K562 (cell line): ENCODE data around the gene PCED1B. TPM values are rescaled to one million over a fixed set of nuclear protein-coding genes. Genes with fewer than 3 reads are reported as not detected.

ENCODE experiments used
- ATAC-seq: fragments of 200-7000 bp; cut with Tn5 transposase; 3 replicates; pipeline ENCODE4 v1.9.1; 2020; ENCODE audit warnings: moderate library complexity
- BruUV-seq: library from RNA; stranded (reverse); fragments of 400-500 nt; replicated peaks from 2 replicates; lab custom pipeline; 2021; lab: Mats Ljungman, UMichigan
- CTCF ChIA-PET: fragments of 300-600 bp; formaldehyde crosslinking; extraction: SDS; loops from one replicate; lab custom pipeline; 2021; ENCODE audit warnings: low intra/inter-chr PET ratio; lab: Yijun Ruan, JAX
- POLR2A ChIA-PET: fragments of 300-600, 350-650 bp; sonication (Branson Sonifier 250); formaldehyde crosslinking; extraction: SDS; loops from one replicate; lab custom pipeline; 2021; ENCODE audit warnings: antibody characterized with exemption, inconsistent platforms; lab: Yijun Ruan, JAX
- DNase-seq, 4 experiments: peaks; one replicate each; pipeline versions ENCODE4 v3.0.0 to v3.0.0-alpha.2; 2011 to 2018; ENCODE audit warnings: low spot score in 3 of 4, mixed read lengths in 3 of 4; ENCODE audit errors: extremely low read depth in 1 of 4
- FAIRE-seq: peaks from 2 replicates; lab custom pipeline; 2011; peaks lifted over from hg19 to GRCh38; lab: Jason Lieb, UNC
- H2AFZ ChIP-seq: 2 replicates; pipeline ENCODE4 v1.6.0; 2011; ENCODE audit warnings: low read depth, low read length, control low read depth, inconsistent platforms
- H3K27ac ChIP-seq: fragments of 200-600 bp; 3 replicates; pipeline ENCODE4 v1.8.0; 2011; ENCODE audit warnings: low read depth, mild to moderate bottlenecking, control low read depth, inconsistent platforms, low read length, moderate library complexity, mixed read lengths; ENCODE audit errors: extremely low read depth
- H3K27me3 ChIP-seq, 2 experiments: fragments of 300-600 bp in 1 of 2; 2 replicates in 1 of 2; 3 replicates in 1 of 2; pipeline versions ENCODE4 v1.6.0 to v1.8.0; 2011; ENCODE audit warnings: inconsistent platforms in 2 of 2, low read length in 2 of 2, mild to moderate bottlenecking in 1 of 2, mixed read lengths in 1 of 2, moderate library complexity in 1 of 2; ENCODE audit not compliant: control insufficient read depth in 2 of 2, insufficient read depth in 2 of 2
- H3K36me3 ChIP-seq: fragments of 300-600 bp; 3 replicates; pipeline ENCODE4 v1.8.0; 2011; ENCODE audit warnings: mild to moderate bottlenecking, low read length, inconsistent platforms; ENCODE audit not compliant: control insufficient read depth, insufficient read depth
- H3K4me1 ChIP-seq, 2 experiments: fragments of 200-600 bp in 1 of 2; replicated peaks in 1 of 2; 2 replicates in 1 of 2; 3 replicates in 1 of 2; pipeline versions ENCODE4 v1.5.1 to v1.8.0; 2011; ENCODE audit warnings: inconsistent platforms in 2 of 2, low read length in 2 of 2, mild to moderate bottlenecking in 1 of 2, mixed read lengths in 1 of 2, moderate library complexity in 1 of 2; ENCODE audit not compliant: control insufficient read depth in 2 of 2, insufficient read depth in 2 of 2
- H3K4me2 ChIP-seq: 2 replicates; pipeline ENCODE4 v1.6.1; 2011; ENCODE audit warnings: low read length, control low read depth, inconsistent platforms, mixed read lengths; ENCODE audit not compliant: insufficient read depth
- H3K4me3 ChIP-seq: fragments of 200-600 bp; sonication (generic), shearing (Covaris generic); 2 replicates; pipeline ENCODE4 v1.5.1; 2016; ENCODE audit warnings: control low read depth, inconsistent platforms
- H3K79me2 ChIP-seq: fragments of 200-600 bp; 3 replicates; pipeline ENCODE4 v1.8.0; 2011; ENCODE audit warnings: low read length, inconsistent platforms; ENCODE audit not compliant: control insufficient read depth, insufficient read depth
- H3K9ac ChIP-seq, 2 experiments: 2 replicates each; pipeline versions ENCODE4 v1.6.0 to v1.6.1; 2011; ENCODE audit warnings: low read depth in 2 of 2, low read length in 2 of 2, control low read depth in 1 of 2, inconsistent platforms in 1 of 2, mild to moderate bottlenecking in 1 of 2, mixed read lengths in 1 of 2; ENCODE audit not compliant: insufficient read depth in 1 of 2
- H3K9me1 ChIP-seq: one replicate; pipeline ENCODE4 v1.6.0; 2011; ENCODE audit warnings: inconsistent platforms, mild to moderate bottlenecking, low read length, moderate library complexity; ENCODE audit not compliant: control insufficient read depth, insufficient read depth
- H3K9me3 ChIP-seq: replicated peaks from 2 replicates; pipeline ENCODE4 v1.5.1; 2011; ENCODE audit warnings: low read depth, low read length, inconsistent platforms; ENCODE audit not compliant: control insufficient read depth, insufficient read depth
- H4K20me1 ChIP-seq: replicated peaks from 2 replicates; pipeline ENCODE4 v1.6.1; 2011; ENCODE audit warnings: low read length, inconsistent platforms, mixed read lengths; ENCODE audit not compliant: control insufficient read depth, insufficient read depth
- EWSR1 ChIP-seq: fragments of 450-650 bp; IDR thresholded peaks from 2 replicates; pipeline ENCODE4 v1.6.1; 2018; ENCODE audit warnings: borderline replicate concordance, mild to moderate bottlenecking, low read depth, moderate library complexity; ENCODE audit not compliant: partially characterized antibody
- HNRNPL ChIP-seq: fragments of 200-400 bp; formaldehyde crosslinking; IDR thresholded peaks from 2 replicates; pipeline ENCODE4 v1.6.1; 2017; ENCODE audit warnings: low read depth, mild to moderate bottlenecking, low read length
- NFATC3 ChIP-seq: fragments of 450-650 bp; IDR thresholded peaks from 2 replicates; pipeline ENCODE4 v1.6.1; 2017; ENCODE audit warnings: mild to moderate bottlenecking
- PHF20 ChIP-seq: fragments of 450-650 bp; IDR thresholded peaks from 2 replicates; pipeline ENCODE4 v1.6.1; 2018; ENCODE audit not compliant: partially characterized antibody
- PHF21A ChIP-seq: fragments of 450-650 bp; IDR thresholded peaks from 2 replicates; pipeline ENCODE4 v1.6.1; 2017; ENCODE audit warnings: low read depth, borderline replicate concordance
- TEAD1 ChIP-seq, 2 experiments: fragments of 450-650 bp in 1 of 2; sonication (generic) in 1 of 2; formaldehyde crosslinking; IDR thresholded peaks; 2 replicates each; pipeline versions ENCODE4 v1.4.0 to v1.8.0; 2020 to 2022; ENCODE audit warnings: mild to moderate bottlenecking in 2 of 2, missing genetic modification reagents in 1 of 2
- ZNF124 ChIP-seq: sonication (generic); formaldehyde crosslinking; IDR thresholded peaks from 2 replicates; pipeline ENCODE4 v1.8.1; 2022; ENCODE audit warnings: missing genetic modification reagents
- ZSCAN32 ChIP-seq: fragments of 450-650 bp; formaldehyde crosslinking; IDR thresholded peaks from 2 replicates; pipeline ENCODE4 v1.4.0; 2020; ENCODE audit warnings: mild to moderate bottlenecking, moderate library complexity
- WGBS: fragments of 100-300 bp; shearing (Covaris generic); methylation state at CpG from one replicate; pipeline ENCODE4 v1.1.6; 2016; ENCODE audit warnings: low coverage, mixed read lengths; ENCODE audit not compliant: insufficient coverage; ENCODE audit errors: missing lambda C conversion rate; 5-methylcytosine and 5-hydroxymethylcytosine counted together
- in situ Hi-C: fragments of 300-500 bp; cut with MboI; formaldehyde crosslinking; loops from 4 replicates; pipeline ENCODE4 v1.15.0; 2018; ENCODE audit warnings: inconsistent platforms, mixed read lengths
- intact Hi-C: fragments of 100-400 bp; cut with micrococcal nuclease; formaldehyde crosslinking; loops from 2 replicates; pipeline ENCODE4 v1.14.2; 2022
- polyA plus RNA-seq, 8 experiments: library from polyadenylated mRNA; depleted of rRNA in 4 of 8; stranded (reverse) in 5 of 8; unstranded in 3 of 8; fragments of >200 nt; fragmentation: Nextera tagmentation in 2 of 8; fragmentation: Illumina TruSeq in 1 of 8; extraction: Ambion mirVana in 2 of 8; extraction: Trizol in 1 of 8; gene quantifications; 2 replicates each; pipeline versions ENCODE4 v1.2.1 to v1.2.3, GENCODE V29; 2011 to 2014; ENCODE audit warnings: inconsistent platforms in 1 of 8, missing spikeins in 1 of 8
- total RNA-seq, 7 experiments: library from RNA; depleted of rRNA in 6 of 7; stranded (reverse); fragments of >200 nt in 6 of 7; fragmentation: Illumina TruSeq in 2 of 7; extraction: Trizol in 2 of 7; gene quantifications; 2 replicates each; pipeline versions ENCODE4 v1.2.1 to v1.2.3, GENCODE V29; 2011 to 2021; ENCODE audit warnings: low replicate concordance in 1 of 7
- TF ChIP-seq, protein P1 (sequence below): sonication (generic); formaldehyde crosslinking; IDR thresholded peaks from 2 replicates; pipeline ENCODE4 v1.8.0; 2022; ENCODE audit warnings: mild to moderate bottlenecking, missing genetic modification reagents

Gene PCED1B
- total and polyA plus RNA-seq, 9 of the 15 experiments (the other 6 are each of a cell fraction or from before 2014, with no cell fraction given): 1.2 to 9.3 (median 2.5) TPM

DNA sequence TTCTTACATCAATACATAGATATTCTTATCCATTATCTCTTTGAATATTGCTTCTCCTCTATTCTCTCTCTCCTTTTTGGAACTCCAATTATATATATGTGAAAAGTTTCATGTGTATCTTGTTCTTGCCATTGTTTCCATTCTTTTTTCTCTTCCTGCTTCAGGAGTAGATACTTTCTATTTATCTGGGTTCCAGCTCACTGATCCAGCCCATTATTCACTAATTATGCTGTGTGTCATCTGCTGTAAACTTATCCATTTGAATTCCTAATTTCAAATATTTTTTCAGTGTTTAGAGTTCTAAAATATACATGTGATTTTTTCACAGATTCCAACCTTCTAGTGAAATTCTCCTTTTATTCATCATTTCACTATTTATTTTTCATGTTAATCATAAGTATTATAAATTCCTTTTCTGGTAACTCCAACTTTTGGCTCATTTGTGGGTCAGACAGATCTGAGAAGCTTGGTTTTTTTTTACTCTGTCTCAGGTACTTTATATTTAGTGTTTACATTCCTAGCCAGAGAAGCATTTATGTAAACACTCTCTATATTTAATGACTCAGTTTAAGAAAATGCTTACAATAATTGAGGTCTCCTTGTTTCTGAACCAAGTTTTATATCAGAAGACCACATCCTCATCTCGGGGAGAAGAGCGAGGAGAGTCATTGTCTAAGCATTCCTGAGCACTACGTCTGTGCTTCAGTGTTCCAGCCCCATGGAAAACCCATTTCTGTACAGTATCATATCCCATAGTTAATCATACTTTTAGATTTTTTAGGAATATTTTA lies 16.2 kb downstream of the PCED1B start:
- ATAC-seq (no peak), DNase-seq (no peak)
- no TSS peak for BruUV-seq
- Histone ChIP-seq H2AFZ (no peak overlapping the region), H3K4me1 (no peaks in the 10 kb centered on the region), H3K4me2 (no peak overlapping the region), H3K36me3 (no peaks in the 10 kb centered on the region)
- POLR2A ChIA-PET: no interaction called here
- in situ Hi-C loops: no loop called here
- CTCF ChIA-PET: no interaction called here
- TF ChIP-seq EWSR1 (no peak), ZNF124 (CRISPR knock-in tag) (no peak), ZSCAN32 (CRISPR knock-in tag) (no peak), HNRNPL (no peak), TEAD1 (CRISPR knock-in tag; IDR thresholded peaks at IDR 0.05) (no peak), PHF21A (no peak), PHF20 (no peak), NFATC3 (no peak)
- TF ChIP-seq, protein P1, sequence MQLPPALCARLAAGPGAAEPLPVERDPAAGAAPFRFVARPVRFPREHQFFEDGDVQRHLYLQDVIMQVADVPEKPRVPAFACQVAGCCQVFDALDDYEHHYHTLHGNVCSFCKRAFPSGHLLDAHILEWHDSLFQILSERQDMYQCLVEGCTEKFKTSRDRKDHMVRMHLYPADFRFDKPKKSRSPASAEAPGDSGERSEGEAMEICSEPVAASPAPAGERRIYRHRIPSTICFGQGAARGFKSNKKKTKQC: no peak
- TF ChIP-seq, all 486 proteins: peak for 0
- Histone ChIP-seq H3K9me1 (no peaks in the 10 kb centered on the region), H3K27me3 (no peaks in the 10 kb centered on the region), H3K9ac (no peak overlapping the region), H3K4me3 (no peak overlapping the region), H3K79me2 (no peaks in the 10 kb centered on the region), H3K27ac (no peak overlapping the region), H4K20me1 (no peaks in the 10 kb centered on the region), H3K9me3 (no peaks in the 10 kb centered on the region)
- no peak for FAIRE-seq
- intact Hi-C loops: no loop called here
- 47% methylated on average over 3 of the region's 3 CpGs for WGBS
